K562 (cell line): Measurements from ENCODE around the gene HNRNPM. TPM values are rescaled to one million over a fixed set of nuclear protein-coding genes. Genes with fewer than 3 reads are reported as not detected.

Experiments
- ATAC-seq: fragments of 200-7000 bp; cut with Tn5 transposase; 3 replicates; pipeline ENCODE4 v1.9.1; 2020; ENCODE audit warnings: moderate library complexity
- BruUV-seq: library from RNA; stranded (reverse); fragments of 400-500 nt; replicated peaks from 2 replicates; lab custom pipeline; 2021; lab: Mats Ljungman, UMichigan
- CTCF ChIA-PET: fragments of 300-600 bp; formaldehyde crosslinking; extraction: SDS; loops from one replicate; lab custom pipeline; 2021; ENCODE audit warnings: low intra/inter-chr PET ratio; lab: Yijun Ruan, JAX
- POLR2A ChIA-PET: fragments of 300-600, 350-650 bp; sonication (Branson Sonifier 250); formaldehyde crosslinking; extraction: SDS; loops from one replicate; lab custom pipeline; 2021; ENCODE audit warnings: antibody characterized with exemption, inconsistent platforms; lab: Yijun Ruan, JAX
- DNase-seq, 4 experiments: peaks; one replicate each; pipeline versions ENCODE4 v3.0.0 to v3.0.0-alpha.2; 2011 to 2018; ENCODE audit warnings: low spot score in 3 of 4, mixed read lengths in 3 of 4; ENCODE audit errors: extremely low read depth in 1 of 4
- FAIRE-seq: peaks from 2 replicates; lab custom pipeline; 2011; peaks lifted over from hg19 to GRCh38; lab: Jason Lieb, UNC
- H2AFZ ChIP-seq: 2 replicates; pipeline ENCODE4 v1.6.0; 2011; ENCODE audit warnings: low read depth, low read length, control low read depth, inconsistent platforms
- H3K27ac ChIP-seq: fragments of 200-600 bp; 3 replicates; pipeline ENCODE4 v1.8.0; 2011; ENCODE audit warnings: low read depth, mild to moderate bottlenecking, control low read depth, inconsistent platforms, low read length, moderate library complexity, mixed read lengths; ENCODE audit errors: extremely low read depth
- H3K27me3 ChIP-seq, 2 experiments: fragments of 300-600 bp in 1 of 2; 2 replicates in 1 of 2; 3 replicates in 1 of 2; pipeline versions ENCODE4 v1.6.0 to v1.8.0; 2011; ENCODE audit warnings: inconsistent platforms in 2 of 2, low read length in 2 of 2, mild to moderate bottlenecking in 1 of 2, mixed read lengths in 1 of 2, moderate library complexity in 1 of 2; ENCODE audit not compliant: control insufficient read depth in 2 of 2, insufficient read depth in 2 of 2
- H3K36me3 ChIP-seq: fragments of 300-600 bp; 3 replicates; pipeline ENCODE4 v1.8.0; 2011; ENCODE audit warnings: mild to moderate bottlenecking, low read length, inconsistent platforms; ENCODE audit not compliant: control insufficient read depth, insufficient read depth
- H3K4me1 ChIP-seq, 2 experiments: fragments of 200-600 bp in 1 of 2; replicated peaks in 1 of 2; 2 replicates in 1 of 2; 3 replicates in 1 of 2; pipeline versions ENCODE4 v1.5.1 to v1.8.0; 2011; ENCODE audit warnings: inconsistent platforms in 2 of 2, low read length in 2 of 2, mild to moderate bottlenecking in 1 of 2, mixed read lengths in 1 of 2, moderate library complexity in 1 of 2; ENCODE audit not compliant: control insufficient read depth in 2 of 2, insufficient read depth in 2 of 2
- H3K4me2 ChIP-seq: 2 replicates; pipeline ENCODE4 v1.6.1; 2011; ENCODE audit warnings: low read length, control low read depth, inconsistent platforms, mixed read lengths; ENCODE audit not compliant: insufficient read depth
- H3K4me3 ChIP-seq: fragments of 200-600 bp; sonication (generic), shearing (Covaris generic); 2 replicates; pipeline ENCODE4 v1.5.1; 2016; ENCODE audit warnings: control low read depth, inconsistent platforms
- H3K79me2 ChIP-seq: fragments of 200-600 bp; 3 replicates; pipeline ENCODE4 v1.8.0; 2011; ENCODE audit warnings: low read length, inconsistent platforms; ENCODE audit not compliant: control insufficient read depth, insufficient read depth
- H3K9ac ChIP-seq, 2 experiments: 2 replicates each; pipeline versions ENCODE4 v1.6.0 to v1.6.1; 2011; ENCODE audit warnings: low read depth in 2 of 2, low read length in 2 of 2, control low read depth in 1 of 2, inconsistent platforms in 1 of 2, mild to moderate bottlenecking in 1 of 2, mixed read lengths in 1 of 2; ENCODE audit not compliant: insufficient read depth in 1 of 2
- H3K9me1 ChIP-seq: one replicate; pipeline ENCODE4 v1.6.0; 2011; ENCODE audit warnings: inconsistent platforms, mild to moderate bottlenecking, low read length, moderate library complexity; ENCODE audit not compliant: control insufficient read depth, insufficient read depth
- H3K9me3 ChIP-seq: replicated peaks from 2 replicates; pipeline ENCODE4 v1.5.1; 2011; ENCODE audit warnings: low read depth, low read length, inconsistent platforms; ENCODE audit not compliant: control insufficient read depth, insufficient read depth
- H4K20me1 ChIP-seq: replicated peaks from 2 replicates; pipeline ENCODE4 v1.6.1; 2011; ENCODE audit warnings: low read length, inconsistent platforms, mixed read lengths; ENCODE audit not compliant: control insufficient read depth, insufficient read depth
- CBFA2T2 ChIP-seq: fragments of 450-650 bp; conservative IDR thresholded peaks from 2 replicates; pipeline ENCODE4 v1.6.1; 2017; ENCODE audit warnings: mild to moderate bottlenecking
- GTF2E2 ChIP-seq: fragments of 200-800 bp; sonication (Bioruptor generic); IDR thresholded peaks from 2 replicates; pipeline ENCODE4 v1.6.1; 2016; ENCODE audit warnings: missing genetic modification characterization, missing compliant biosample characterization
- HEY1 ChIP-seq: fragments of 250-450 bp; sonication (Bioruptor Pico); IDR thresholded peaks from 2 replicates; pipeline ENCODE4 v1.5.0; 2020; ENCODE audit warnings: mild to moderate bottlenecking, moderate library complexity, borderline replicate concordance
- HNRNPH1 ChIP-seq: fragments of 200-400 bp; formaldehyde crosslinking; optimal IDR thresholded peaks from 2 replicates; pipeline ENCODE3; 2017; ENCODE audit warnings: low read depth, mild to moderate bottlenecking, low read length, moderate library complexity
- NKRF ChIP-seq: fragments of 450-650 bp; IDR thresholded peaks from 2 replicates; pipeline ENCODE4 v1.6.1; 2016; ENCODE audit warnings: borderline replicate concordance
- NR3C1 ChIP-seq: sonication (generic); formaldehyde crosslinking; IDR thresholded peaks from 2 replicates; pipeline ENCODE4 v1.8.1; 2022; ENCODE audit warnings: missing genetic modification reagents
- SMARCC2 ChIP-seq: fragments of 450-650 bp; IDR thresholded peaks from 2 replicates; pipeline ENCODE4 v1.6.1; 2017; ENCODE audit warnings: antibody characterized with exemption, moderate library complexity, mild to moderate bottlenecking, low read depth
- SRSF1 ChIP-seq: fragments of 200-400 bp; formaldehyde crosslinking; IDR thresholded peaks from 2 replicates; pipeline ENCODE4 v1.6.1; 2017; ENCODE audit warnings: mild to moderate bottlenecking, low read depth, low read length, moderate library complexity
- ZKSCAN3 ChIP-seq: fragments of 250-450 bp; sonication (Bioruptor Pico); IDR thresholded peaks from 2 replicates; pipeline ENCODE4 v1.4.0; 2020
- WGBS: fragments of 100-300 bp; shearing (Covaris generic); methylation state at CpG from one replicate; pipeline ENCODE4 v1.1.6; 2016; ENCODE audit warnings: low coverage, mixed read lengths; ENCODE audit not compliant: insufficient coverage; ENCODE audit errors: missing lambda C conversion rate; 5-methylcytosine and 5-hydroxymethylcytosine counted together
- in situ Hi-C: fragments of 300-500 bp; cut with MboI; formaldehyde crosslinking; loops from 4 replicates; pipeline ENCODE4 v1.15.0; 2018; ENCODE audit warnings: inconsistent platforms, mixed read lengths
- intact Hi-C: fragments of 100-400 bp; cut with micrococcal nuclease; formaldehyde crosslinking; loops from 2 replicates; pipeline ENCODE4 v1.14.2; 2022
- polyA plus RNA-seq, 8 experiments: library from polyadenylated mRNA; depleted of rRNA in 4 of 8; stranded (reverse) in 5 of 8; unstranded in 3 of 8; fragments of >200 nt; fragmentation: Nextera tagmentation in 2 of 8; fragmentation: Illumina TruSeq in 1 of 8; extraction: Ambion mirVana in 2 of 8; extraction: Trizol in 1 of 8; gene quantifications; 2 replicates each; pipeline versions ENCODE4 v1.2.1 to v1.2.3, GENCODE V29; 2011 to 2014; ENCODE audit warnings: inconsistent platforms in 1 of 8, missing spikeins in 1 of 8
- total RNA-seq, 7 experiments: library from RNA; depleted of rRNA in 6 of 7; stranded (reverse); fragments of >200 nt in 6 of 7; fragmentation: Illumina TruSeq in 2 of 7; extraction: Trizol in 2 of 7; gene quantifications; 2 replicates each; pipeline versions ENCODE4 v1.2.1 to v1.2.3, GENCODE V29; 2011 to 2021; ENCODE audit warnings: low replicate concordance in 1 of 7
- TF ChIP-seq, protein P1 (sequence below): fragments of 450-650 bp; formaldehyde crosslinking; IDR thresholded peaks from 2 replicates; pipeline ENCODE4 v1.4.0; 2020; ENCODE audit warnings: mild to moderate bottlenecking, moderate library complexity
- TF ChIP-seq, protein P2 (sequence below): fragments of 200-800 bp; sonication (Bioruptor generic); IDR thresholded peaks from 2 replicates; pipeline ENCODE4 v1.6.1; 2017; ENCODE audit warnings: missing genetic modification characterization, missing compliant biosample characterization
- TF ChIP-seq, protein P3 (sequence below): fragments of 150-350 bp; IDR thresholded peaks from 2 replicates; pipeline ENCODE4 v1.6.1; 2014; ENCODE audit warnings: low read depth, mild to moderate bottlenecking, low read length, borderline replicate concordance
- TF ChIP-seq, protein P4 (sequence below): fragments of 250-450 bp; sonication (Bioruptor Pico); IDR thresholded peaks from 2 replicates; pipeline ENCODE4 v1.6.1; 2021; ENCODE audit warnings: mild to moderate bottlenecking

The HNRNPM gene
- total and polyA plus RNA-seq, 9 of the 15 experiments (the other 6 are each of a cell fraction or from before 2014, with no cell fraction given) = 11.1 to 340 (median 195) TPM

DNA sequence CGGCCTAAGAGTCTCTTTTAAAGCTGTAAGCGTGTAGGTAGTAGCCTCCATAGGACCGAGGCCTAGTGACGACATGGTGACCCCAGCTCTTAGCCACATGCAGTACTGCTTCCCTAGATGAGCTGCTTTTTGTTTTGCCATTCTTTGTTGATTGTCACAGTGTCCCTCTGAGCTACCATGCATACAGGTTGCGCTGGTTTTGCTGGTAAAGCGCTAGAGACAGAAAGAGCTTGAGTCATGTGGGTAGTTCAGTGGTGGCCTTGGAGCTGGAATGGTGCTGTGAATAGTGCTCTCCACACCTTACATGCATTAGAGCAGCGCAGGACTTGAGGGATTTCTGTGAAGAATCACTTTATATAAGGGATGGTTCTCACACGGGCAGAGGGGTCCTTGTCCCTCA is 5.1 kb downstream of the HNRNPM start:
- BruUV-seq = no TSS peak
- H2AFZ ChIP-seq = no peak overlapping the region
- no peak overlapping the region for H3K4me3 ChIP-seq
- H3K9ac ChIP-seq = no peak overlapping the region
- 83% methylated on average over 8 of the region's 8 CpGs for WGBS
- peaks cover 78% of the 10 kb centered on the region for H3K36me3 ChIP-seq
- in situ Hi-C loops (no loop called here), intact Hi-C loops (no loop called here)
- peaks cover 12% of the 10 kb centered on the region for H3K9me1 ChIP-seq
- H3K4me2 ChIP-seq = no peak overlapping the region
- H3K27me3 ChIP-seq = no peaks in the 10 kb centered on the region
- H3K27ac ChIP-seq = no peak overlapping the region; the same call in 2 of the 3 replicates
- H3K4me1 ChIP-seq = peaks cover 35 to 37% of the 10 kb centered on the region in 2 experiments
- ChIA-PET POLR2A (interaction anchor here (0.5 to 4.4 kb wide), 11 partner anchors 7 to 126 kb away, joined by 3 to 31 read pairs (median 4); no protein-coding TSS in a partner anchor), CTCF (no interaction called here)
- ATAC-seq = no peak
- H3K9me3 ChIP-seq = no peaks in the 10 kb centered on the region
- no peak for DNase-seq
- FAIRE-seq = no peak
- peaks cover 71% of the 10 kb centered on the region for H4K20me1 ChIP-seq
- H3K79me2 ChIP-seq = peaks cover 99% of the 10 kb centered on the region
- TF ChIP-seq, protein P1, sequence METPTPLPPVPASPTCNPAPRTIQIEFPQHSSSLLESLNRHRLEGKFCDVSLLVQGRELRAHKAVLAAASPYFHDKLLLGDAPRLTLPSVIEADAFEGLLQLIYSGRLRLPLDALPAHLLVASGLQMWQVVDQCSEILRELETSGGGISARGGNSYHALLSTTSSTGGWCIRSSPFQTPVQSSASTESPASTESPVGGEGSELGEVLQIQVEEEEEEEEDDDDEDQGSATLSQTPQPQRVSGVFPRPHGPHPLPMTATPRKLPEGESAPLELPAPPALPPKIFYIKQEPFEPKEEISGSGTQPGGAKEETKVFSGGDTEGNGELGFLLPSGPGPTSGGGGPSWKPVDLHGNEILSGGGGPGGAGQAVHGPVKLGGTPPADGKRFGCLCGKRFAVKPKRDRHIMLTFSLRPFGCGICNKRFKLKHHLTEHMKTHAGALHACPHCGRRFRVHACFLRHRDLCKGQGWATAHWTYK (CRISPR knock-in tag) = no peak
- TF ChIP-seq NR3C1 = no peak
- TF ChIP-seq, protein P2, sequence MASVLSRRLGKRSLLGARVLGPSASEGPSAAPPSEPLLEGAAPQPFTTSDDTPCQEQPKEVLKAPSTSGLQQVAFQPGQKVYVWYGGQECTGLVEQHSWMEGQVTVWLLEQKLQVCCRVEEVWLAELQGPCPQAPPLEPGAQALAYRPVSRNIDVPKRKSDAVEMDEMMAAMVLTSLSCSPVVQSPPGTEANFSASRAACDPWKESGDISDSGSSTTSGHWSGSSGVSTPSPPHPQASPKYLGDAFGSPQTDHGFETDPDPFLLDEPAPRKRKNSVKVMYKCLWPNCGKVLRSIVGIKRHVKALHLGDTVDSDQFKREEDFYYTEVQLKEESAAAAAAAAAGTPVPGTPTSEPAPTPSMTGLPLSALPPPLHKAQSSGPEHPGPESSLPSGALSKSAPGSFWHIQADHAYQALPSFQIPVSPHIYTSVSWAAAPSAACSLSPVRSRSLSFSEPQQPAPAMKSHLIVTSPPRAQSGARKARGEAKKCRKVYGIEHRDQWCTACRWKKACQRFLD = no peak
- no peak for TF ChIP-seq GTF2E2 (tag)
- TF ChIP-seq, protein P3, sequence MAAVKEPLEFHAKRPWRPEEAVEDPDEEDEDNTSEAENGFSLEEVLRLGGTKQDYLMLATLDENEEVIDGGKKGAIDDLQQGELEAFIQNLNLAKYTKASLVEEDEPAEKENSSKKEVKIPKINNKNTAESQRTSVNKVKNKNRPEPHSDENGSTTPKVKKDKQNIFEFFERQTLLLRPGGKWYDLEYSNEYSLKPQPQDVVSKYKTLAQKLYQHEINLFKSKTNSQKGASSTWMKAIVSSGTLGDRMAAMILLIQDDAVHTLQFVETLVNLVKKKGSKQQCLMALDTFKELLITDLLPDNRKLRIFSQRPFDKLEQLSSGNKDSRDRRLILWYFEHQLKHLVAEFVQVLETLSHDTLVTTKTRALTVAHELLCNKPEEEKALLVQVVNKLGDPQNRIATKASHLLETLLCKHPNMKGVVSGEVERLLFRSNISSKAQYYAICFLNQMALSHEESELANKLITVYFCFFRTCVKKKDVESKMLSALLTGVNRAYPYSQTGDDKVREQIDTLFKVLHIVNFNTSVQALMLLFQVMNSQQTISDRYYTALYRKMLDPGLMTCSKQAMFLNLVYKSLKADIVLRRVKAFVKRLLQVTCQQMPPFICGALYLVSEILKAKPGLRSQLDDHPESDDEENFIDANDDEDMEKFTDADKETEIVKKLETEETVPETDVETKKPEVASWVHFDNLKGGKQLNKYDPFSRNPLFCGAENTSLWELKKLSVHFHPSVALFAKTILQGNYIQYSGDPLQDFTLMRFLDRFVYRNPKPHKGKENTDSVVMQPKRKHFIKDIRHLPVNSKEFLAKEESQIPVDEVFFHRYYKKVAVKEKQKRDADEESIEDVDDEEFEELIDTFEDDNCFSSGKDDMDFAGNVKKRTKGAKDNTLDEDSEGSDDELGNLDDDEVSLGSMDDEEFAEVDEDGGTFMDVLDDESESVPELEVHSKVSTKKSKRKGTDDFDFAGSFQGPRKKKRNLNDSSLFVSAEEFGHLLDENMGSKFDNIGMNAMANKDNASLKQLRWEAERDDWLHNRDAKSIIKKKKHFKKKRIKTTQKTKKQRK = no peak
- no peak for TF ChIP-seq SRSF1
- no peak for TF ChIP-seq HNRNPH1
- TF ChIP-seq HEY1 (CRISPR knock-in tag) = no peak
- no peak for TF ChIP-seq NKRF
- TF ChIP-seq CBFA2T2 = no peak
- TF ChIP-seq, protein P4, sequence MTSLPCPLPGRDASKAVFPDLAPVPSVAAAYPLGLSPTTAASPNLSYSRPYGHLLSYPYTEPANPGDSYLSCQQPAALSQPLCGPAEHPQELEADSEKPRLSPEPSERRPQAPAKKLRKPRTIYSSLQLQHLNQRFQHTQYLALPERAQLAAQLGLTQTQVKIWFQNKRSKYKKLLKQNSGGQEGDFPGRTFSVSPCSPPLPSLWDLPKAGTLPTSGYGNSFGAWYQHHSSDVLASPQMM (CRISPR knock-in tag) = no peak
- TF ChIP-seq ZKSCAN3 = no peak
- TF ChIP-seq SMARCC2 = no peak
